Osteoblast (primary cell): ENCODE data around the gene ITIH3. TPM values are rescaled to one million over a fixed set of nuclear protein-coding genes. Genes with fewer than 3 reads are reported as not detected.
A peak's percentile ranks its signal among the peaks of the same experiment; 100 is the strongest.

Experiments used
- DNase-seq: peaks from one replicate; pipeline ENCODE4 v3.0.0; 2011; ENCODE audit warnings: low spot score, mixed read lengths; ENCODE audit not compliant: insufficient read length; ENCODE audit errors: missing footprints
- H2AFZ ChIP-seq: 2 replicates; pipeline ENCODE4 v1.6.0; 2011; ENCODE audit warnings: mild to moderate bottlenecking, low read length
- H3K27ac ChIP-seq: 2 replicates; pipeline ENCODE4 v1.5.1; 2011; ENCODE audit warnings: mild to moderate bottlenecking, low read depth, low read length, moderate library complexity
- H3K27me3 ChIP-seq: 2 replicates; pipeline ENCODE4 v1.6.0; 2012; ENCODE audit warnings: mild to moderate bottlenecking, control low read depth, inconsistent platforms, low read length, moderate library complexity; ENCODE audit not compliant: insufficient read depth
- H3K36me3 ChIP-seq: 2 replicates; pipeline ENCODE4 v1.5.1; 2011; ENCODE audit warnings: mild to moderate bottlenecking, low read length, control low read depth, moderate library complexity; ENCODE audit not compliant: insufficient read depth
- H3K4me1 ChIP-seq: 2 replicates; pipeline ENCODE4 v1.5.1; 2011; ENCODE audit warnings: mild to moderate bottlenecking, low read length, control low read depth, moderate library complexity; ENCODE audit not compliant: insufficient read depth
- H3K4me2 ChIP-seq: 2 replicates; pipeline ENCODE4 v1.6.0; 2011; ENCODE audit warnings: mild to moderate bottlenecking, low read length; ENCODE audit not compliant: insufficient read depth
- H3K4me3 ChIP-seq: fragments of 200-600 bp; sonication (generic); 3 replicates; pipeline ENCODE4 v1.5.1; 2012; ENCODE audit warnings: mild to moderate bottlenecking, low read length, inconsistent platforms; ENCODE audit not compliant: insufficient read depth
- H3K79me2 ChIP-seq: 2 replicates; pipeline ENCODE4 v1.6.0; 2012; ENCODE audit warnings: mild to moderate bottlenecking, low read length, control low read depth, inconsistent platforms; ENCODE audit not compliant: insufficient read depth
- H3K9me3 ChIP-seq: 2 replicates; pipeline ENCODE4 v1.5.1; 2011; ENCODE audit warnings: low read depth, low read length, control low read depth
- H4K20me1 ChIP-seq: 2 replicates; pipeline ENCODE4 v1.6.0; 2012; ENCODE audit warnings: mild to moderate bottlenecking, low read length, control low read depth; ENCODE audit not compliant: insufficient read depth
- total RNA-seq: library from RNA; depleted of rRNA; stranded (reverse); fragments of >200 nt; gene quantifications from 2 replicates; pipeline ENCODE4 v1.2.3, GENCODE V29; 2012
- TF ChIP-seq, protein P1 (sequence below): IDR thresholded peaks from 2 replicates; pipeline ENCODE4 v1.5.1; 2011; ENCODE audit warnings: mild to moderate bottlenecking, low read depth, low read length, moderate library complexity; ENCODE audit errors: extremely low read depth

ITIH3 gene
- under 0.01 TPM in 1 of 2 replicates, not detected in the other for total RNA-seq

GRCh38 chr3:52794612-52795099 lies at the start of gene ITIH3:
TSS of gene ITIH3 (plus strand) at chr3:52794796. CDS start at chr3:52794804, 8 bp downstream.
- Histone ChIP-seq H3K4me2 (no peak within 1 kb of the TSS), H3K27ac (no peak within 1 kb of the TSS), H3K4me3 (no peak within 1 kb of the TSS), H4K20me1 (no peaks in the 10 kb centered on the region), H3K79me2 (no peaks in the 10 kb centered on the region), H3K4me1 (no peaks in the 10 kb centered on the region), H2AFZ (peak within 1 kb of the TSS; percentile 47), H3K27me3 (peaks cover 5% of the 10 kb centered on the region), H3K36me3 (no peaks in the 10 kb centered on the region), H3K9me3 (no peaks in the 10 kb centered on the region)
- TF ChIP-seq, protein P1, sequence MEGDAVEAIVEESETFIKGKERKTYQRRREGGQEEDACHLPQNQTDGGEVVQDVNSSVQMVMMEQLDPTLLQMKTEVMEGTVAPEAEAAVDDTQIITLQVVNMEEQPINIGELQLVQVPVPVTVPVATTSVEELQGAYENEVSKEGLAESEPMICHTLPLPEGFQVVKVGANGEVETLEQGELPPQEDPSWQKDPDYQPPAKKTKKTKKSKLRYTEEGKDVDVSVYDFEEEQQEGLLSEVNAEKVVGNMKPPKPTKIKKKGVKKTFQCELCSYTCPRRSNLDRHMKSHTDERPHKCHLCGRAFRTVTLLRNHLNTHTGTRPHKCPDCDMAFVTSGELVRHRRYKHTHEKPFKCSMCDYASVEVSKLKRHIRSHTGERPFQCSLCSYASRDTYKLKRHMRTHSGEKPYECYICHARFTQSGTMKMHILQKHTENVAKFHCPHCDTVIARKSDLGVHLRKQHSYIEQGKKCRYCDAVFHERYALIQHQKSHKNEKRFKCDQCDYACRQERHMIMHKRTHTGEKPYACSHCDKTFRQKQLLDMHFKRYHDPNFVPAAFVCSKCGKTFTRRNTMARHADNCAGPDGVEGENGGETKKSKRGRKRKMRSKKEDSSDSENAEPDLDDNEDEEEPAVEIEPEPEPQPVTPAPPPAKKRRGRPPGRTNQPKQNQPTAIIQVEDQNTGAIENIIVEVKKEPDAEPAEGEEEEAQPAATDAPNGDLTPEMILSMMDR = no peak
- peak; percentile 47 for DNase-seq

DNA sequence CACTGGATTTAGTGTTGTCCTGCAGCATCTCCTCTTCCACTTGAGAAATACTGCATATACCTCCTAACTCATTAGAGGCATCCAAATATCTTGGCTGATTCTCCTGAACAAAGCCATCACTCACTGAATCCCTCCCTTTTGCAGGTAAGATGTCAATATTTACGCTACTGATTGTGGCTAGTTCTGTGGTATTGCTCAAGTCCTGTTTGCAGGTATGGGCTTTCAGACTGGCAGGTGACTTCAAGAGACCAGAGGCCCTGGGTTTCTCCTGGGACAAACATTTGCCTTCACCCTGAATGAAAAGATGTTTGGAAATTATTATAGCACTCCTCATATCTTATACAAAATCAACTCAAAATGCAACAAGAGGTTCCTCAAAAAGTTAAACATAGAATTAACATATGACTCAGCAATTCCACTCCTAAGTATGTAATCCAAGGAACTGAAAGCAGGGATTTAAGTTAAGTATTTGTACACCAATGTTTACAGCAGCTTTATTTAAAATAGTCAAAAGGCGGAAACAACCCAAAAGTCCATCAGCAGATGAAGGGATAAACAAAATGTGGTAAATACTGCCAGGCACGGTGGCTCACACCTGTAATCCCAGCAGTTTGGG lies 42.4 kb upstream of the ITIH3 start:
- Histone ChIP-seq H3K4me1 (peaks cover 6% of the 10 kb centered on the region), H3K27ac (no peak overlapping the region), H3K4me3 (no peak overlapping the region), H3K9me3 (no peaks in the 10 kb centered on the region), H4K20me1 (peaks cover 6% of the 10 kb centered on the region), H3K27me3 (no peaks in the 10 kb centered on the region), H2AFZ (no peak overlapping the region), H3K79me2 (no peaks in the 10 kb centered on the region), H3K36me3 (peaks cover 36% of the 10 kb centered on the region), H3K4me2 (no peak overlapping the region)
- TF ChIP-seq, protein P1 = no peak
- DNase-seq = no peak

DNA sequence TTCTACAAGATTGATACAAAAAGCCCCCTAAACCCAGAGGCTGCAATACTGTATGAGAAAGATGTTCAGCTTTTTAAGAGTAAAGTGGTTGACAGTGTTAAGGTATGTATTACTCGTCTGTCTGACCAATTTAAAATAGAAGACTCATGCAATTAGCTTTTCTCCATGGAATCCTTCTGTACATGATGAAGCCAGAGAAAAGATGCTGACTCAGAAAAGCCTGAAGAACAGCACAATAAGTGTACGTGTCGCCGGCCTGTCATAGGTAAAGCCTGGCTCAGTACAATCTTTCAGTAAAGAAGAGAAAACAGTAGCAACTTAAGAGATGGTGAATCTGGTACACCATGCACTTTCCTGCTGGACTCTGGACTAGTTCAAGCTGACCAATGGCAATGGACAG lies 40.2 kb upstream of the ITIH3 start:
- DNase-seq = no peak
- Histone ChIP-seq H3K79me2 (no peaks in the 10 kb centered on the region), H3K36me3 (peaks cover 40% of the 10 kb centered on the region), H3K4me3 (no peak overlapping the region), H3K27ac (no peak overlapping the region), H3K27me3 (no peaks in the 10 kb centered on the region), H4K20me1 (peaks cover 6% of the 10 kb centered on the region), H3K9me3 (no peaks in the 10 kb centered on the region), H2AFZ (no peak overlapping the region), H3K4me1 (peaks cover 6% of the 10 kb centered on the region), H3K4me2 (no peak overlapping the region)
- TF ChIP-seq, protein P1 = no peak

- Histone ChIP-seq H3K36me3 (peaks cover 29% of the 10 kb centered on the region), H3K27me3 (no peaks in the 10 kb centered on the region), H3K27ac (no peak overlapping the region), H3K4me2 (no peak overlapping the region), H3K4me1 (peaks cover 6% of the 10 kb centered on the region), H3K4me3 (no peak overlapping the region), H3K9me3 (no peaks in the 10 kb centered on the region), H4K20me1 (peaks cover 6% of the 10 kb centered on the region), H2AFZ (no peak overlapping the region), H3K79me2 (no peaks in the 10 kb centered on the region)
- DNase-seq = no peak
- TF ChIP-seq, protein P1 = no peak
Observed at GRCh38 chr3:52756141-52756540, 38.5 kb upstream of the ITIH3 start.
